Measurements from ENCODE around the gene FAM240A.
"Not testable (repeated sequence)": the region's sequence is repeated elsewhere in the genome, so short reads cannot be mapped to it uniquely, and the experiment has no call there.

FAM240A gene

DNA sequence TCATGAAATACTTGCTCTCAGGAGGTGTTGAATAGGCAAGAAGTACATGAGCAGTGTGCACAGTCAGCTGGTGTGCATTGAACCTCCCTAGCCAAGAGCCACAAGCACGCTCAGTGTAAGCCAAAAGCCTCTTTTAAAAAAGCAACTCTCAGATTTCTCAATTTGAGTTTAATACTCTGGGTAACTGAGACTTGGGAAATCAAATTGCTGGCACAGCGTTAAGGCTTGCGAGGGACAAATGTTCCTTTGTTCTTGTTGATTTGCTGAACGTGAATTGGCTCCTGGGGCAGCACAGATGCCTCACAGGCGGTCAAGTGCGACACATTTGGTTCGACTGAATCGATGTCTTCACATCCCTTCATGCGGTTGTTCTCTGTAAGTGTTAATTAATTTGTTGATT is at the start of gene FAM240A:
Gene FAM240A (plus strand): TSS at position 202 of the 400 bp plus-strand sequence. CDS start 159 bp downstream, at position 361.
- FAIRE-seq, result no peak

- FAIRE-seq, result no peak
Measured at GRCh38 chr3:46564190-46565021, 47.9 kb upstream of the FAM240A start.

- no peak for FAIRE-seq
Measured at GRCh38 chr3:46565077-46565476, 47.2 kb upstream of the FAM240A start.

DNA sequence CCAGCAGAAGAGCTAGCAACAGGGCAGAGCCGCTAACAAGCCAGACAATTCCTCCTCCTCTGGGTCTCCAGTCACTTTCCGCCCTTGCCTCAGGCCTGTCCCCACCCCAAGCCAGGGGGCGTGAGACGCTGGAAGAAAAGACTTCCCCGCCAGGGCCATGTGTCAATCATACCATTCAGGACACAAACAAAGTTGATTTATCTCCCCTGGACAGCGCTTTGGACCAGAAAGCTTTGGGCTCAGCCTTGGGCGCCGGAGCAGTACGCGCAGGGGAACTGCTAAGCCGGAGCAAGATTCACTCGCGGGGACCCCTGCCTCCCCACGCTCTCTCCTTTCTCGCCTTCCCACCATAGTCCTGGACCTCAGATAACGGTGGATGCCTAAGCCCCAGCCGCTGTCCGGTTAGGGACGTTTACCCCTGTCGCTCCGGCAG is 46.7 kb upstream of the FAM240A start:
- FAIRE-seq, result no peak

DNA sequence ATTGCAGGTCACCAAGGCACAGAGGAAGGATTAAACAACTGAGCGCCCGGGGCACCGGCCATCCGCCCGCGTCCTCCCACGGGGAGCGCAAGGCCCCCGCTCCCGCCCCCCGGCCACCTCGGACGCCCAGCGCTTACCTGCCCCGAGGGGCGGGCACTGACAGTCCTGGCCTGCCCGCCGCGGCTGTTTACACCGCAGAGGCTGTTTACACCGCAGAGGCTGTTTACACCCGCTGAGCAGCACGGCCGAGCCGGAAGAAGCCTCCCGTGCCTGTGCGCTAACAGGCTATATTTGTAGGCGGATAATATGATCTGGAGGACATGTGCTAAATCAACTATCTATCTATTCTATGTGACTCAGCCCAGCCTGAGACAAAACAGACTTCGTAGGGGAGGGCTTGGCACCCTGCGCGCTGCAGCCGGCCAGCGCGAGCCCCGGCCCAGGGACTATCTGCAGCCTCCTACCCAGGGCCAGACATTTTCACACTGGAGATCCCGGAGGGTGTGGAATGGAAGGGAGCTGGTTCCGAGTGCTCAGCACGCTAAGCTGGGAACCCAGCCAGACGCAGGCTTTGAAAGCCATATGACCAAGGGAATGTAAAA is 46.2 kb upstream of the FAM240A start, which contains the start of gene LRRC2:
Gene LRRC2 (minus strand): TSS at position 263 of the 602 bp plus-strand sequence. CDS start 14,711 bp downstream, outside the sequence.
- FAIRE-seq, result no peak

DNA sequence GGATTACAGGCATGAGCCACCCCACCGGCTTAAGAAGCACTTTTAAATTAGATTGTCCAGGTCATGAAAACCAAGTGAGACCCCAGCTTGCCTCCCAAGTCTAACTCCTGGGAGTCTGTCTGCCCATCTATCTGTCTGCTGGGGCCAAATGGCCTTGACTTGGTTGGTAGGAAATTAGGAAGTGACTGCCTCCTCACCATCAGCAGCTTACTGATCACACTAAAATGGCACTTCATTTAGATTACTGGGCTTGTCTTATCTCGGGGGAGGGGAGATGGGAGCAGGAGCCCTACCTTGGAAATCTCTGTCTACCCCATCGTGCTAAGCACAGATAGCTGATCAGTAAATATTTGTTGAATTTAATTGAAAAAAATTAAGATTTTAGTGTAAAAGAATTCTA is 40.6 kb upstream of the FAM240A start:
- no peak for FAIRE-seq

GRCh38 chr3:46573701-46574100 is 38.6 kb upstream of the FAM240A start:
- FAIRE-seq, result no peak

DNA sequence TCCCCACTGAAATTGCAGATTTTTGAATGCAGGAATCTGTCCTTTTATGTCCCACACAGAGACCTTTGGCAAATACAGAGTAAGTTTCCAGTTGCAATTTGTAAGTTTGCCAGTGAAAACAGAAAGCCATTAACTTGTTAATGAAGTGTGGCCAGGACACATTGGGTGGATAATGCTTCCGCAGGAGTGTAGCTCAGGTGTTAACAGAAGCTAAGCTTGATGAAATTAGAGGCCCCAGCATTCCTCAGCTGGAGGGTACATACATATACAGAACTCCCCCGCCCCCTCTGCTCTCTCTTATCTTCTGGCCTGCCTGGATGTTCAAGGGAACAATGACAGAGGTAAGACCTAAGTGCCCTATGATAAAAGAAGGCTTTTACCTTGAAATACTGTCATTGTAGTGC is 38.1 kb upstream of the FAM240A start:
- FAIRE-seq, result no peak

- FAIRE-seq, result no peak
Measured at GRCh38 chr3:46574881-46575576, 37.3 kb upstream of the FAM240A start.

- no peak for FAIRE-seq
Measured at GRCh38 chr3:46575577-46576222, 36.6 kb upstream of the FAM240A start.

DNA sequence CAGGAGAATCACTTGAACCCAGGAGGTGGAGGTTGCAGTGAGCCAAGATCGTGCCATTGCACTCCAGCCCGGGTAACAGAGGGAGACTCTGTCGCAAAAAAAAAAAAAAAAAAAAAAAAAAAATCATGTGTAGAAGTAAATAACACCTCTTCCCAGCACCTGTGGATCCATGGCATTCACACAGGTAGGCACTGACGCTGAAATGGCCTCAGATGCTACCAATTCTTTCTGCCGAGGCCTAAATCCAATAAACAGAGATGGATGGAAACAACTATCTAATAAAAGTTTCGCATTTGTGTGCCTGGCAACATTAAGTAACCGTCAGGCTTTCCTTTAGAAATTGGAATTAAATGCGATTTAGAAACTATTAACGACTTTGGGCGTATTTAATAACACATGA is 35.9 kb upstream of the FAM240A start:
- no peak for FAIRE-seq

- FAIRE-seq, result no peak
Measured at GRCh38 chr3:46576879-46577278, 35.4 kb upstream of the FAM240A start.

DNA sequence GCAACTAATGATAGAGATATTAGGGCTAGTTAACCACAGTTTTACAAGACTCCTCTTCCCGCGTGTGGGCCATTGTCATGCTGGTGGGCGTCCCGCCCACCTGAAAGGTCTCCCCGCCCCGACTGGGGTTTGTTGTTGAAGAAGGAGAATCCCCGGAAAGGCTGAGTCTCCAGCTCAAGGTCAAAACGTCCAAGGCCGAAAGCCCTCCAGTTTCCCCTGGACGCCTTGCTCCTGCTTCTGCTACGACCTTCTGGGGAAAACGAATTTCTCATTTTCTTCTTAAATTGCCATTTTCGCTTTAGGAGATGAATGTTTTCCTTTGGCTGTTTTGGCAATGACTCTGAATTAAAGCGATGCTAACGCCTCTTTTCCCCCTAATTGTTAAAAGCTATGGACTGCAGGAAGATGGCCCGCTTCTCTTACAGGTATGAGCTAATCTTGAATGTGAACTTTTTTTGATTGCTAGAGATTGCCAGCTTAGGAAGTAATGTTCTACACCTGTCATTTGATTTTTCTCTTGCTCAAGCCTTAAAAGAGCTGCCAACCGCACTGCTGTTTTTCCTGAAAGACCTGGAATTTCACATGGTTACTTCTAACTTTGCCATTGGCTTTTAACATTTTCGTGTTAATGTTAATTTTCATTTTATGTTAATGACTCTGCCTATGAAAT is 34.6 kb upstream of the FAM240A start:
- not testable (repeated sequence) for FAIRE-seq

DNA sequence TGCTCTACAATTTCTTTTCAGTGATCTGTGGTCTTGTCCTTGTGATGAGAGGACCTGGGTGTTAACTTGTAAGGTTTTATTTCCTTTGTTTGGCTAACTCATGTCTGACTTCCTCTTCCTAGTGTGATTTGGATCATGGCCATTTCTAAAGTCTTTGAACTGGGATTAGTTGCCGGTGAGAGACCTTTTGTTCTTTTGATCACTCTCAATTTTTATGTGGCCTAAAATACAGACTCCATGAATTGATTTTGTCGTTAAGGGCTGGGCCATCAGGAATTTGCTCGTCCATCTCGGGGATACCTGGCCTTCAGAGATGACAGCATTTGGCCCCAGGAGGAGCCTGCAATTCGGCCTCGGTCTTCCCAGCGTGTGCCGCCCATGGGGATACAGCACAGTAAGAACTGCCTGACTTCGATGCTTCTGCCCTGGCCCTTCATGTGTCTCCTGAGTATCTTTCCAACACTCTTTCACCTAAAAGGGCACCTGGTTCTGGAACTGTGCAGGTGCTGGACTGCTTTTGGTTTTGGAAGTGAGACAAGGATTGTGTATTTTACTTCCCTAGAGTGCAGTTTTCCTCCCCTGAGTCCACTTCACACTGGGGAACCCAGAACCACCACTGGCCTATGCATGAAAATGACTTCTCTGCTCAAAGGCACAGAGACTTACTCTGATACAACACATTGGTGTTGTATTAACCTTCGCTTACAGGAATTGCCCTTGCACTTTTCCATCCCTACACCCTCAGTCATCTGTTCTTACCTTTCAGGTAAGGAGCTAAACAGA is 33.2 kb upstream of the FAM240A start:
- no peak for FAIRE-seq

- FAIRE-seq, result no peak
Measured at GRCh38 chr3:46579756-46580286, 32.5 kb upstream of the FAM240A start.

GRCh38 chr3:46580675-46581074 is 31.6 kb upstream of the FAM240A start:
- FAIRE-seq, result no peak

- FAIRE-seq, result no peak
Measured at GRCh38 chr3:46584598-46585467, 27.5 kb upstream of the FAM240A start.

DNA sequence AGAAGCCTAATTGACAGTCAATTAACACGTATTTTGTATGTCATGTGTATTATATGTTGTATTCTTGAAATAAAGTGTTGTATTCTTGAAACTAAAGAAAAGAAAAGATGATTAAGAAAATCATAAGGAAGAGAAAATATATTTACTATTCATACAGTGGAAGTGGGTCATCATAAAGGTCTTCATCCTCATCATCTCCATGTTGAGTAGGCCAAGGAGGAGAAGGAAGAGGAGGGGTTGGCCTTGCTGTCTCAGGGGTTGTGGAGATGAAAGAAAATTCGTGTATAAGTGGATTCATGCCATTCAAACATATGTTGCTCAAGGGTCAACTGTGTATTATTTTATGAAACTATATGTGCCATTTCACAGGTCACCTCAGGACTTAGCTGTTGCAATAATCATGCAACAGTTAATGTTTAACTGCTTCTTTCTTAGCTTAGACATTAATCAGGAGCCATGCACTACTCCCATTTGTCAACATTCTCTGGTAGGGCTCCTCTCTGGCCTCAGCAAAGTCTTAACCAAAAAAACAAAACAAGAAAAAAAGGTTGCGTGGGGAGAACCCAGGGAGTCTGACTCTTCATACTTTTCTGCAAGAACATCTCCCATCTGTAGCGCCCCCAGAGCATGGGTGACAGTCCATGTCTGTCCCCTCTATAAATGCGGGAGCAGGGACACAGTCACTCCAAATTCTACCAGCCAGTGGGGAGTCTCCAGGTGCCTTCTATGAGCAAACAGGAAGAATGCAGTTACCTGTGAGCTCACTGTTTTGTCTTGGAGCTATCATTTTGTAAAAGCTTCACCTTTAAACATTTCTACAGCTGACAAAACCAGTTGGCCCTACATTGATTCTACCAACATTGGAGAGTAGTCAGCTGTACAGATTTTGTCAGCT is 26.3 kb upstream of the FAM240A start:
- no peak for FAIRE-seq

- no peak for FAIRE-seq
Measured at GRCh38 chr3:46586738-46587246, 25.5 kb upstream of the FAM240A start.

Measured in G401.6 (cell line).